ENCODE data around the gene MYO5A. TPM values are rescaled to one million over a fixed set of nuclear protein-coding genes. Genes with fewer than 3 reads are reported as not detected.
"Not testable (repeated sequence)": the region's sequence is repeated elsewhere in the genome, so short reads cannot be mapped to it uniquely, and the experiment has no call there.

MYO5A gene
- total RNA-seq, 1 donor from 2014 or later: 26.2 TPM

DNA sequence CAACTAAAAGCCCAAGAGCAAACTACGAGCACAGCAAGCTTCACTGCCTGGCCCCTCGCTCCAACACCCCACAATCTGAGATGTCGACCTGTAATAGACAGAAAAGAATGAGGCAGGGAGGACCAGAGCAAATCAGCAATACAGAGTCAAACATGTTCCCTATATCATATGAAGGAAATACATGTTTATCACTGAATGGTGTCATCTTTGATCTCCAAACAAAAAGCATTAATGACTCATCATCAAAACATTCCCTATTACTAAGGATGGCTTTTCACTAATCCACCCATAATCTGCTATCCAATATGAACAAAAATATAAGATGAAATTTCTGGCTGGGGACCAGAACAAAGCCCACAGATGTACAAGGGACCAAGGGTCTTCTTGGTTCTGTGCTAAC lies 34.7 kb downstream of the MYO5A start:
- Mint-ChIP-seq H3K9me3 (no peaks in the 10 kb centered on the region), H3K27me3 (ENCODE audit: insufficient read depth) (no peaks in the 10 kb centered on the region)
- intact Hi-C loops (cut with micrococcal nuclease): no loop called here

DNA sequence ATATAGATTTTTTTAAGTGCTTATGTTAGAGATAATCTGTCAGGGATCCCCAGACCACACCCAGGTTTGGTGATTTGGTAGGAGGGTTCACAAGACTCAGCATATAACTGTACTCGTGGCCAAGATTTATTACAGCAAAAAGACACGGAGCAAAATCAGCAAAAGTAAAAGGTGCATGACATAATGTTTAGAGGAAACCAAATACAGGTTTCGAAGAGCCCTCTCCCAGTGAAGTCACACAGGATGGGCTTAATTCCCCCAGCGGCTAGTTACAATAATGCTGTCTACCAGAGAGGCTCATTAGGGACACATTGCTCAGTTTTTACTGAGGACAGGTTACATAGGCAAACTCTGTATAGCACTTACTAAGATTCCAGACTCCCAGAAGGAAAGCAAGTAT lies 36.5 kb downstream of the MYO5A start:
- intact Hi-C loops (cut with micrococcal nuclease): no loop called here
- no peaks in the 10 kb centered on the region for H3K27me3 Mint-ChIP-seq (ENCODE audit: insufficient read depth)
- H3K4me1 Mint-ChIP-seq (ENCODE audit: low read depth): peaks cover 48% of the 10 kb centered on the region
- H3K36me3 Mint-ChIP-seq (ENCODE audit: low read depth): peaks cover 2% of the 10 kb centered on the region
- DNase-seq (ENCODE audit: low spot score): no peak
- H3K9me3 Mint-ChIP-seq: no peaks in the 10 kb centered on the region
- no peak overlapping the region for H3K4me3 Mint-ChIP-seq
- no peak overlapping the region for H3K27ac Mint-ChIP-seq

More for the DNA sequence above, 34.7 kb downstream of the MYO5A start:
- Mint-ChIP-seq H3K4me1 (ENCODE audit: low read depth) (peaks cover 32% of the 10 kb centered on the region), H3K27ac (no peak overlapping the region), H3K4me3 (no peak overlapping the region), H3K36me3 (ENCODE audit: low read depth) (peaks cover 2% of the 10 kb centered on the region)
- DNase-seq (ENCODE audit: low spot score): no peak

GRCh38 chr15:52491472-52491871 lies 37.2 kb downstream of the MYO5A start:
- no peak for DNase-seq (ENCODE audit: low spot score)
- no peak overlapping the region for H3K27ac Mint-ChIP-seq
- H3K4me1 Mint-ChIP-seq (ENCODE audit: low read depth): peaks cover 47% of the 10 kb centered on the region
- peaks cover 2% of the 10 kb centered on the region for H3K36me3 Mint-ChIP-seq (ENCODE audit: low read depth)
- no peaks in the 10 kb centered on the region for H3K27me3 Mint-ChIP-seq (ENCODE audit: insufficient read depth)
- no peak overlapping the region for H3K4me3 Mint-ChIP-seq
- intact Hi-C loops (cut with micrococcal nuclease): no loop called here
- no peaks in the 10 kb centered on the region for H3K9me3 Mint-ChIP-seq

DNA sequence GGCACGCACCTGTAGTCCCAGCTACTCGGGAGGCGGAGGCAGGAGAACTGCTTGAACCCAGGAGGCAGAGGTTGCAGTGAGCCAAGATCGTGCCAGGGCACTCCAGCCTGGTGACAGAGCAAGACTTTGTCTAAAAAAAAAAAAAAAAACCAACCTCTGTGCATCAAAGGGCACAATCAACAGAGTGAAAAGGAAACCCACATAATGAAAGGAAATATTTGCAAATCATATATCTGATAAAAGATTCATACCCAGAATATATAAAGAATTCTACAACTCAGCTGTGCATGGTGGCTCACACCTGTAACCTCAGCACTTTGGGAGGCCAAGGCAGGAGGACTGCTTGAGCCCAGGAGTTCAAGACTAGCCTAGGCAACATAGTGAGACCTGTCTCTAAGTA lies 39.2 kb downstream of the MYO5A start:
- intact Hi-C loops (cut with micrococcal nuclease); H3K27me3 Mint-ChIP-seq (ENCODE audit: insufficient read depth); H3K27ac Mint-ChIP-seq; H3K4me3 Mint-ChIP-seq; DNase-seq (ENCODE audit: low spot score); H3K9me3 Mint-ChIP-seq; H3K36me3 Mint-ChIP-seq (ENCODE audit: low read depth): not testable (repeated sequence)
- H3K4me1 Mint-ChIP-seq (ENCODE audit: low read depth): peaks cover 50% of the 10 kb centered on the region

GRCh38 chr15:52488830-52489229 lies 39.9 kb downstream of the MYO5A start:
- H3K27me3 Mint-ChIP-seq (ENCODE audit: insufficient read depth): peaks cover 5% of the 10 kb centered on the region
- no peak overlapping the region for H3K4me3 Mint-ChIP-seq
- H3K4me1 Mint-ChIP-seq (ENCODE audit: low read depth): peaks cover 53% of the 10 kb centered on the region
- peaks cover 2% of the 10 kb centered on the region for H3K36me3 Mint-ChIP-seq (ENCODE audit: low read depth)
- H3K27ac Mint-ChIP-seq: peak overlapping the region; percentile 27
- H3K9me3 Mint-ChIP-seq: no peaks in the 10 kb centered on the region
- DNase-seq (ENCODE audit: low spot score): no peak
- intact Hi-C loops (cut with micrococcal nuclease): no loop called here

DNA sequence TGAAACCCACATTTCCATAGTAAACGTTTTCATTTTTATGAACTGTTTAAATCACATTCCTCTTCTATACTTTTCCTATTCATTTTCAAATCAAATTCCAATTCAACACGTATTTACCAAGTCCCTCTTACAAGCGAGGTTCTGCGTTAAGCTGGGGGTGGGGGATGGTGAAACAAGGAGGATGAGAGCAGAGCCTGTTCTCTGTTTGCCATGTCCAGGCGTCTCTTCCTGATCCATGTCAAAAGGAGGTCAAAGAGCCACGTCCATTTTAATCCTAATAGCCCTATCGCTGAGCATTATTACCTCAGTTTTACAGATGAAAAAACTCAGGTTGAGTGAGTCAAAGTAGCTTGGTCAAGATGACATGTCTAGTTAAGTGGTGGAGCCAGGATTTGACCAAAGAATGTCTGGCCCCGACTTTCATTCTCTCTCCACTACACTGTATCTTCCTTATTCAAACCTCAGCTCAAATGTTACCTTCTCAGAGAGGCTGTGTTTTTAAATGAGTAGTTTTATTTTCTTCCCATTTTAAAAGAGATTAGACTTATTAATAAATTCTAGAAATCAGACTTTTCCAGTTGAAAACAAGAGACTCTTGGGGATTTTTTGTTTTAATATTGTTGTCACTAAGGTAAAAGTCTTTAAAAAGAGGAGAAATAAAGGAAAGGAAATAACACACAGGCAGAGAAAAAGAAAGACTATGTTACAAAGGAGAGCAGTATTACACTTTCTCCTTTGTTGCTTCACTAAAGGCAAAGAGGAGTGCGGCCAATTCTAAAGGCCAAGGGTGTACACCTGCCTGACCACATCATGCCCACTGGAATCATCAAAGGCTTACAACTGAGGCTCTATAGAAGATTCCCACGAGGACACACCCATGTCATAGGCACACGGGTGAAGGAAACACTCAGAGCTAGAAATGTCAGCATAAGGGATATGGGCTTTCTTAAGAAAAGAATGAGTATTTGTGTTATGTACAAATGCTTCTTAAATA lies 42.4 kb downstream of the MYO5A start:
- Mint-ChIP-seq H3K27me3 (ENCODE audit: insufficient read depth) (peaks cover 5% of the 10 kb centered on the region), H3K4me1 (ENCODE audit: low read depth) (peaks cover 70% of the 10 kb centered on the region), H3K36me3 (ENCODE audit: low read depth) (no peaks in the 10 kb centered on the region), H3K4me3 (no peak overlapping the region), H3K27ac (no peak overlapping the region), H3K9me3 (no peaks in the 10 kb centered on the region)
- DNase-seq (ENCODE audit: low spot score): no peak
- intact Hi-C loops (cut with micrococcal nuclease): no loop called here

- Mint-ChIP-seq H3K4me3 (no peak overlapping the region), H3K4me1 (ENCODE audit: low read depth) (peaks cover 76% of the 10 kb centered on the region), H3K27ac (no peak overlapping the region), H3K36me3 (ENCODE audit: low read depth) (peaks cover 1% of the 10 kb centered on the region), H3K27me3 (ENCODE audit: insufficient read depth) (peaks cover 5% of the 10 kb centered on the region), H3K9me3 (no peaks in the 10 kb centered on the region)
- no peak for DNase-seq (ENCODE audit: low spot score)
- intact Hi-C loops (cut with micrococcal nuclease): no loop called here
Observed at GRCh38 chr15:52485290-52485689, 43.4 kb downstream of the MYO5A start.

DNA sequence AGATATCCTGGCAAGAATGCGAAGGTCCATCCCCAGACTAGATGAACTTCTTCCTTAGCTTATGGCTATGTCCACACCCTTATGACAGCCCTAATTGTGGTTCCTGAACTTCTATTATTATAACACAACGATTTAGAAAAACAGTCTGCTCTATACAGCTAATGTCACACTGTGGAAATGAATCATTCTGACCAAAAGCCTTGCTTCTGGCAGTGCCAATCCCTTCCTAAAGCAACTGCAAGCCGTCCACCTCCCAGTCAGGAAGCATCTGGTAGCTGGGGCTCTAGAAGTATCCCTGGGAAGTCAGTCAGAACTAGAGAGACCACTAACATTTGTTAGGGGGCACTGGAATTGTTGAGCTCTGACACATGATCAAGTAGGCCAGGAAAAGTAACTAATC lies 45.0 kb downstream of the MYO5A start:
- Mint-ChIP-seq H3K9me3 (no peaks in the 10 kb centered on the region), H3K4me3 (no peak overlapping the region), H3K27ac (no peak overlapping the region), H3K4me1 (ENCODE audit: low read depth) (peaks cover 78% of the 10 kb centered on the region), H3K36me3 (ENCODE audit: low read depth) (peaks cover 1% of the 10 kb centered on the region), H3K27me3 (ENCODE audit: insufficient read depth) (peaks cover 5% of the 10 kb centered on the region)
- no peak for DNase-seq (ENCODE audit: low spot score)
- intact Hi-C loops (cut with micrococcal nuclease): loop anchor here (2.0 to 5.0 kb wide), 5 partner anchors 17 to 194 kb away; partner anchors contain the start of genes ATOSA and MYO5A

GRCh38 chr15:52481915-52482314 lies 46.8 kb downstream of the MYO5A start:
- peak overlapping the region; percentile 81 for H3K27ac Mint-ChIP-seq
- H3K9me3 Mint-ChIP-seq: no peaks in the 10 kb centered on the region
- peak overlapping the region; percentile 49 for H3K4me3 Mint-ChIP-seq
- intact Hi-C loops (cut with micrococcal nuclease): loop anchor here (2.0 to 5.0 kb wide), 5 partner anchors 15 to 195 kb away; partner anchors contain the start of genes ATOSA and MYO5A
- peak; percentile 49 for DNase-seq (ENCODE audit: low spot score)
- peaks cover 6% of the 10 kb centered on the region for H3K36me3 Mint-ChIP-seq (ENCODE audit: low read depth)
- H3K4me1 Mint-ChIP-seq (ENCODE audit: low read depth): peaks cover 63% of the 10 kb centered on the region
- peaks cover 5% of the 10 kb centered on the region for H3K27me3 Mint-ChIP-seq (ENCODE audit: insufficient read depth)

- intact Hi-C loops (cut with micrococcal nuclease): loop anchor here (5.0 kb wide), 4 partner anchors 46 to 196 kb away; partner anchors contain the start of genes ATOSA and MYO5A
- Mint-ChIP-seq H3K4me1 (ENCODE audit: low read depth) (peaks cover 54% of the 10 kb centered on the region), H3K27me3 (ENCODE audit: insufficient read depth) (peaks cover 1% of the 10 kb centered on the region), H3K4me3 (no peak overlapping the region), H3K27ac (no peak overlapping the region), H3K36me3 (ENCODE audit: low read depth) (peaks cover 6% of the 10 kb centered on the region), H3K9me3 (no peaks in the 10 kb centered on the region)
- DNase-seq (ENCODE audit: low spot score): no peak
Observed at GRCh38 chr15:52480990-52481389, 47.7 kb downstream of the MYO5A start.

GRCh38 chr15:52466716-52467115 lies 62.0 kb downstream of the MYO5A start:
- intact Hi-C loops (cut with micrococcal nuclease): loop anchor here (1.0 to 10.0 kb wide), 5 partner anchors 16 to 268 kb away; partner anchors contain the start of gene ATOSA
- Mint-ChIP-seq H3K36me3 (ENCODE audit: low read depth) (peaks cover 5% of the 10 kb centered on the region), H3K4me3 (no peak overlapping the region), H3K9me3 (peaks cover 8% of the 10 kb centered on the region), H3K27me3 (ENCODE audit: insufficient read depth) (no peaks in the 10 kb centered on the region), H3K4me1 (ENCODE audit: low read depth) (peaks cover 52% of the 10 kb centered on the region), H3K27ac (no peak overlapping the region)
- no peak for DNase-seq (ENCODE audit: low spot score)

- Mint-ChIP-seq H3K27me3 (ENCODE audit: insufficient read depth) (no peaks in the 10 kb centered on the region), H3K9me3 (peaks cover 8% of the 10 kb centered on the region), H3K27ac (no peak overlapping the region), H3K4me1 (ENCODE audit: low read depth) (peaks cover 52% of the 10 kb centered on the region), H3K36me3 (ENCODE audit: low read depth) (peaks cover 5% of the 10 kb centered on the region), H3K4me3 (no peak overlapping the region)
- DNase-seq (ENCODE audit: low spot score): peak; percentile 44
- intact Hi-C loops (cut with micrococcal nuclease): loop anchor here (1.0 to 10.0 kb wide), 5 partner anchors 17 to 269 kb away; partner anchors contain the start of gene ATOSA
Observed at GRCh38 chr15:52466134-52466701, 62.5 kb downstream of the MYO5A start.

DNA sequence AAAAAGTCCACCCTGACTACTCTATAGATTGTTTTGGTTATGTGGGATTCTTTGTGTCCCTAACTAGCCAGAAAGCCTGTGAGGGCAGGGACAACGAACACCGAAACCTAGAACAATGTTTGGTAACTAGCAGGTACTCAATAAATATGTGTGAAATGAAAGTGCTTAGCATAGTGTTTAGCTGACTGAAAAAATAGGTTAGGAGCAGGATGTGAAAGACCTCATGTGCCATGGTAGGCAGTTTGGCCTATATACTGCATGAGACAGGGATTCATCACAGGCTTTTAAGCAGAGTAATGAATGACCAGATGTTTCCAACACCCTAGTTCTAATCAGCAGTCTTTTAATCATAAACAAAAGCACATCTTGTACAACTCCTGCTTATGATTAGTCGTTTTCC lies 64.2 kb downstream of the MYO5A start:
- Mint-ChIP-seq H3K27ac (peak overlapping the region; percentile 75), H3K27me3 (ENCODE audit: insufficient read depth) (no peaks in the 10 kb centered on the region), H3K36me3 (ENCODE audit: low read depth) (peaks cover 5% of the 10 kb centered on the region), H3K9me3 (peaks cover 8% of the 10 kb centered on the region), H3K4me1 (ENCODE audit: low read depth) (peaks cover 47% of the 10 kb centered on the region), H3K4me3 (peak overlapping the region; percentile 34)
- intact Hi-C loops (cut with micrococcal nuclease): loop anchor here (1.0 to 10.0 kb wide), 4 partner anchors 65 to 270 kb away; no protein-coding TSS in a partner anchor
- DNase-seq (ENCODE audit: low spot score): no peak
